K562 (cell line): ENCODE measurements around the gene ASB18.

Experiments
- HNRNPK ChIP-seq: fragments of 200-400 bp; formaldehyde crosslinking; IDR thresholded peaks from one replicate; pipeline ENCODE4 v1.6.1; 2018; ENCODE audit warnings: mild to moderate bottlenecking, low read depth, low read length; ENCODE audit not compliant: poor library complexity, severe bottlenecking
- JUNB ChIP-seq: fragments of 450-650 bp; formaldehyde crosslinking; conservative IDR thresholded peaks from 2 replicates; pipeline ENCODE4 v1.4.0; 2020; ENCODE audit warnings: mild to moderate bottlenecking
- NFIC ChIP-seq: fragments of 450-650 bp; IDR thresholded peaks from 2 replicates; pipeline ENCODE4 v1.6.1; 2017; ENCODE audit warnings: mild to moderate bottlenecking, inconsistent platforms
- POLR2A ChIP-seq: fragments of 450-650 bp; conservative IDR thresholded peaks from 2 replicates; pipeline ENCODE4 v1.6.1; 2016
- PURB ChIP-seq: sonication (generic); formaldehyde crosslinking; IDR thresholded peaks from 2 replicates; pipeline ENCODE4 v1.9.0; 2021; ENCODE audit warnings: low read depth, mild to moderate bottlenecking, missing genetic modification reagents
- RFX5 ChIP-seq: IDR thresholded peaks from 2 replicates; pipeline ENCODE4 v1.6.1; 2011; ENCODE audit warnings: low read depth, mild to moderate bottlenecking, improper control_type of control experiment, low read length
- SETDB1 ChIP-seq: IDR thresholded peaks from one replicate; pipeline ENCODE4 v1.6.1; 2012; ENCODE audit warnings: low read length, control low read depth, inconsistent platforms
- TF ChIP-seq, protein P1 (sequence below): fragments of 450-650 bp; formaldehyde crosslinking; IDR thresholded peaks from 2 replicates; pipeline ENCODE4 v1.4.0; 2020; ENCODE audit warnings: mild to moderate bottlenecking, mixed read lengths
- TF ChIP-seq, protein P2 (sequence below), 3 experiments: IDR thresholded peaks in 2 of 3; conservative IDR thresholded peaks in 1 of 3; 2 replicates each; pipeline ENCODE4 v1.5.1; 2011 to 2012; ENCODE audit warnings: low read length in 3 of 3, mild to moderate bottlenecking in 3 of 3, control low read depth in 2 of 3, improper control_type of control experiment in 1 of 3, inconsistent platforms in 1 of 3, low read depth in 1 of 3, mixed read lengths in 1 of 3, moderate library complexity in 1 of 3; ENCODE audit not compliant: insufficient read depth in 2 of 3
- TF ChIP-seq, protein P3 (sequence below): fragments of 250-450 bp; sonication (Bioruptor Pico); IDR thresholded peaks from 2 replicates; pipeline ENCODE4 v1.4.0; 2020; ENCODE audit warnings: mild to moderate bottlenecking, moderate library complexity
- TF ChIP-seq, protein P4 (sequence below): sonication (generic); formaldehyde crosslinking; IDR thresholded peaks from 2 replicates; pipeline ENCODE4 v1.5.0; 2020; ENCODE audit warnings: missing genetic modification reagents
- TF ChIP-seq, protein P5 (sequence below): fragments of 250-450 bp; sonication (Bioruptor Pico); IDR thresholded peaks from 2 replicates; pipeline ENCODE4 v1.4.0; 2020; ENCODE audit warnings: mild to moderate bottlenecking, moderate library complexity
- TF ChIP-seq, protein P6 (sequence below): sonication (generic); formaldehyde crosslinking; IDR thresholded peaks from 2 replicates; pipeline ENCODE4 v1.8.1; 2022; ENCODE audit warnings: missing genetic modification reagents

DNA sequence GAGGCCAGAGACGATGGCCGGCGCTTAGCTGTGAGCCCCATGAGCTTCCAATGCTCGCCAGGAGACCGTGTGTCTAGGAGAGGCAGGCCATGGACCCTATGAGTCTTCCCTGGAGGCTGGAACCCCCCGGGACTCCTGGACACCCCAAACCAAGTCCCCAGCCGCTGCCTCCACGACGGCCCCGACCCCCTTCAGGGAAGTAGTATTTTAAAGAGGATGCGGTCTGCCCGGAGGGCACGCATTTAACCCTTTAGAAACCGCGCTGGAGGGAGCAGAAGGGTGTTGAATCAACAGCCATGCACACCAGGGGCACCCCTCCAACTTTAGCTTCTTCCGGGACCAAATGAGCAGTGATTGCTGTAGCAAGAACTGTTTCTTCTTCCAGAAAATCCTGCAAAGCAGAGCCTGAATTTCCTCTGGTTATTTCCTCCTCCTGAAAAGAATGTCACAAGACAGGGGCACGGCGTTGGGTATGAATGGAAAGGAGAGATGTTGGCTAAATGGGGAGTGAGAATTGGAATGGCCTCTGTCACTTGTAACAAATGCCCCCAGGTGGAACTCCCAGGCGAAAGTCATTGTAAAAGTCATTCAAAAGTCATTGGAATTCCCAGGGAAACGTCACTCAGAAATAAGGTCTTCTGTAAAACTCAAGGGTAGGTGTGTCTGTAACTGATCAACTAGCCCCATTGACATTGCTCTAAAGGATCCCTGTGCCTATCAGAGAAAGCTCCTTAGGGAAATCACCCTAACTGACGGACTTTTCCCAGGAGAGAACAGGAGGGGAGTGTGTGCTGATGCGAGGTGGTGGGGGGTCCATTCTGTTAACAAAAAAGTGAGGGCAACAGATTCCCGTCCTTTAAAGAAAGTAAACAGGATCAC is 90.2 kb downstream of the ASB18 start:
- no peak for TF ChIP-seq POLR2A
- TF ChIP-seq, protein P1, sequence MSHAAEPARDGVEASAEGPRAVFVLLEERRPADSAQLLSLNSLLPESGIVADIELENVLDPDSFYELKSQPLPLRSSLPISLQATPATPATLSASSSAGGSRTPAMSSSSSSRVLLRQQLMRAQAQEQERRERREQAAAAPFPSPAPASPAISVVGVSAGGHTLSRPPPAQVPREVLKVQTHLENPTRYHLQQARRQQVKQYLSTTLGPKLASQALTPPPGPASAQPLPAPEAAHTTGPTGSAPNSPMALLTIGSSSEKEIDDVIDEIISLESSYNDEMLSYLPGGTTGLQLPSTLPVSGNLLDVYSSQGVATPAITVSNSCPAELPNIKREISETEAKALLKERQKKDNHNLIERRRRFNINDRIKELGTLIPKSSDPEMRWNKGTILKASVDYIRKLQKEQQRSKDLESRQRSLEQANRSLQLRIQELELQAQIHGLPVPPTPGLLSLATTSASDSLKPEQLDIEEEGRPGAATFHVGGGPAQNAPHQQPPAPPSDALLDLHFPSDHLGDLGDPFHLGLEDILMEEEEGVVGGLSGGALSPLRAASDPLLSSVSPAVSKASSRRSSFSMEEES (CRISPR knock-in tag) = no peak
- TF ChIP-seq, protein P2, sequence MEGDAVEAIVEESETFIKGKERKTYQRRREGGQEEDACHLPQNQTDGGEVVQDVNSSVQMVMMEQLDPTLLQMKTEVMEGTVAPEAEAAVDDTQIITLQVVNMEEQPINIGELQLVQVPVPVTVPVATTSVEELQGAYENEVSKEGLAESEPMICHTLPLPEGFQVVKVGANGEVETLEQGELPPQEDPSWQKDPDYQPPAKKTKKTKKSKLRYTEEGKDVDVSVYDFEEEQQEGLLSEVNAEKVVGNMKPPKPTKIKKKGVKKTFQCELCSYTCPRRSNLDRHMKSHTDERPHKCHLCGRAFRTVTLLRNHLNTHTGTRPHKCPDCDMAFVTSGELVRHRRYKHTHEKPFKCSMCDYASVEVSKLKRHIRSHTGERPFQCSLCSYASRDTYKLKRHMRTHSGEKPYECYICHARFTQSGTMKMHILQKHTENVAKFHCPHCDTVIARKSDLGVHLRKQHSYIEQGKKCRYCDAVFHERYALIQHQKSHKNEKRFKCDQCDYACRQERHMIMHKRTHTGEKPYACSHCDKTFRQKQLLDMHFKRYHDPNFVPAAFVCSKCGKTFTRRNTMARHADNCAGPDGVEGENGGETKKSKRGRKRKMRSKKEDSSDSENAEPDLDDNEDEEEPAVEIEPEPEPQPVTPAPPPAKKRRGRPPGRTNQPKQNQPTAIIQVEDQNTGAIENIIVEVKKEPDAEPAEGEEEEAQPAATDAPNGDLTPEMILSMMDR (IDR thresholded peaks at IDR 0.05 in 2 of 3, conservative IDR thresholded peaks at IDR 0.05 in 1 of 3; ENCODE audit: insufficient read depth in 2 of 3, low read depth in 1 of 3, low read length in 3 of 3) = no peak
- TF ChIP-seq, protein P3, sequence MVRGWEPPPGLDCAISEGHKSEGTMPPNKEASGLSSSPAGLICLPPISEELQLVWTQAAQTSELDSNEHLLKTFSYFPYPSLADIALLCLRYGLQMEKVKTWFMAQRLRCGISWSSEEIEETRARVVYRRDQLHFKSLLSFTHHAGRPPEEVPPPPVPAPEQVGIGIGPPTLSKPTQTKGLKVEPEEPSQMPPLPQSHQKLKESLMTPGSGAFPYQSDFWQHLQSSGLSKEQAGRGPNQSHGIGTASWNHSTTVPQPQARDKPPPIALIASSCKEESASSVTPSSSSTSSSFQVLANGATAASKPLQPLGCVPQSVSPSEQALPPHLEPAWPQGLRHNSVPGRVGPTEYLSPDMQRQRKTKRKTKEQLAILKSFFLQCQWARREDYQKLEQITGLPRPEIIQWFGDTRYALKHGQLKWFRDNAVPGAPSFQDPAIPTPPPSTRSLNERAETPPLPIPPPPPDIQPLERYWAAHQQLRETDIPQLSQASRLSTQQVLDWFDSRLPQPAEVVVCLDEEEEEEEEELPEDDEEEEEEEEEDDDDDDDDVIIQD (CRISPR knock-in tag) = no peak
- TF ChIP-seq SETDB1 = no peak
- no peak for TF ChIP-seq JUNB
- no peak for TF ChIP-seq RFX5
- TF ChIP-seq HNRNPK = no peak
- TF ChIP-seq, protein P4, sequence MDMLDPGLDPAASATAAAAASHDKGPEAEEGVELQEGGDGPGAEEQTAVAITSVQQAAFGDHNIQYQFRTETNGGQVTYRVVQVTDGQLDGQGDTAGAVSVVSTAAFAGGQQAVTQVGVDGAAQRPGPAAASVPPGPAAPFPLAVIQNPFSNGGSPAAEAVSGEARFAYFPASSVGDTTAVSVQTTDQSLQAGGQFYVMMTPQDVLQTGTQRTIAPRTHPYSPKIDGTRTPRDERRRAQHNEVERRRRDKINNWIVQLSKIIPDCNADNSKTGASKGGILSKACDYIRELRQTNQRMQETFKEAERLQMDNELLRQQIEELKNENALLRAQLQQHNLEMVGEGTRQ (CRISPR knock-in tag) = no peak
- TF ChIP-seq, protein P5, sequence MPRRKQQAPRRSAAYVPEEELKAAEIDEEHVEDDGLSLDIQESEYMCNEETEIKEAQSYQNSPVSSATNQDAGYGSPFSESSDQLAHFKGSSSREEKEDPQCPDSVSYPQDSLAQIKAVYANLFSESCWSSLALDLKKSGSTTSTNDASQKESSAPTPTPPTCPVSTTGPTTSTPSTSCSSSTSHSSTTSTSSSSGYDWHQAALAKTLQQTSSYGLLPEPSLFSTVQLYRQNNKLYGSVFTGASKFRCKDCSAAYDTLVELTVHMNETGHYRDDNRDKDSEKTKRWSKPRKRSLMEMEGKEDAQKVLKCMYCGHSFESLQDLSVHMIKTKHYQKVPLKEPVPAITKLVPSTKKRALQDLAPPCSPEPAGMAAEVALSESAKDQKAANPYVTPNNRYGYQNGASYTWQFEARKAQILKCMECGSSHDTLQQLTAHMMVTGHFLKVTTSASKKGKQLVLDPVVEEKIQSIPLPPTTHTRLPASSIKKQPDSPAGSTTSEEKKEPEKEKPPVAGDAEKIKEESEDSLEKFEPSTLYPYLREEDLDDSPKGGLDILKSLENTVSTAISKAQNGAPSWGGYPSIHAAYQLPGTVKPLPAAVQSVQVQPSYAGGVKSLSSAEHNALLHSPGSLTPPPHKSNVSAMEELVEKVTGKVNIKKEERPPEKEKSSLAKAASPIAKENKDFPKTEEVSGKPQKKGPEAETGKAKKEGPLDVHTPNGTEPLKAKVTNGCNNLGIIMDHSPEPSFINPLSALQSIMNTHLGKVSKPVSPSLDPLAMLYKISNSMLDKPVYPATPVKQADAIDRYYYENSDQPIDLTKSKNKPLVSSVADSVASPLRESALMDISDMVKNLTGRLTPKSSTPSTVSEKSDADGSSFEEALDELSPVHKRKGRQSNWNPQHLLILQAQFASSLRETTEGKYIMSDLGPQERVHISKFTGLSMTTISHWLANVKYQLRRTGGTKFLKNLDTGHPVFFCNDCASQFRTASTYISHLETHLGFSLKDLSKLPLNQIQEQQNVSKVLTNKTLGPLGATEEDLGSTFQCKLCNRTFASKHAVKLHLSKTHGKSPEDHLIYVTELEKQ (CRISPR knock-in tag) = no peak
- TF ChIP-seq, protein P6, sequence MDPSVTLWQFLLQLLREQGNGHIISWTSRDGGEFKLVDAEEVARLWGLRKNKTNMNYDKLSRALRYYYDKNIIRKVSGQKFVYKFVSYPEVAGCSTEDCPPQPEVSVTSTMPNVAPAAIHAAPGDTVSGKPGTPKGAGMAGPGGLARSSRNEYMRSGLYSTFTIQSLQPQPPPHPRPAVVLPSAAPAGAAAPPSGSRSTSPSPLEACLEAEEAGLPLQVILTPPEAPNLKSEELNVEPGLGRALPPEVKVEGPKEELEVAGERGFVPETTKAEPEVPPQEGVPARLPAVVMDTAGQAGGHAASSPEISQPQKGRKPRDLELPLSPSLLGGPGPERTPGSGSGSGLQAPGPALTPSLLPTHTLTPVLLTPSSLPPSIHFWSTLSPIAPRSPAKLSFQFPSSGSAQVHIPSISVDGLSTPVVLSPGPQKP (CRISPR knock-in tag) = no peak
- no peak for TF ChIP-seq NFIC
- no peak for TF ChIP-seq PURB (CRISPR knock-in tag)
